Measurements from ENCODE around the gene PML.

GRCh38 chr15:73965094-73965757 lies 29.3 kb upstream of the PML start:
- peak in 5 of 11 experiments; percentile 3 to 69 (median 50) for TF ChIP-seq CTCF (IDR thresholded peaks at IDR 0.05 in 8 of 11, conservative IDR thresholded peaks at IDR 0.05 in 3 of 11)
- TF ChIP-seq POLR2A (IDR thresholded peaks at IDR 0.05): no peak
